ENCODE measurements around the gene TMEM147. TPM values are rescaled to one million over a fixed set of nuclear protein-coding genes. Genes with fewer than 3 reads are reported as not detected.

TMEM147 gene
- polyA plus RNA-seq, 2 of the 4 experiments (the other 2 are of a cell fraction), result 282 to 335 TPM

GRCh38 chr19:35533201-35533821 lies 12.1 kb upstream of the TMEM147 start, which contains the start of gene GAPDHS:
Gene GAPDHS (plus strand): TSS chr19:35533456. CDS start chr19:35533528, 72 bp downstream.
- ChIA-PET POLR2A (interaction anchor here (0.6 kb wide), 1 partner anchor 24 kb away, joined by 3 read pairs; no protein-coding TSS in a partner anchor), CTCF (interaction anchor here (1.1 to 2.8 kb wide), 3 partner anchors 9 to 23 kb away, joined by 3 to 24 read pairs (median 4); no protein-coding TSS in a partner anchor)
- DNase-seq (ENCODE audit: low read depth in 1 of 2, low spot score in 1 of 2) (no peak), FAIRE-seq (no peak), ATAC-seq (peak; percentile 9 to 12; a peak in 5 of 6 replicates)
- Histone ChIP-seq H3K4me3 (no peak within 1 kb of the TSS), H3K27ac (0 out of 6 replicates have a peak within 1 kb of the TSS, but pooled peaks of 1 of the 2 experiments have one; percentile 4), H3K4me2 (peak within 1 kb of the TSS; percentile 55), H3K9me3 (no peaks in the 10 kb centered on the region), H3K4me1 (peaks cover 12% of the 10 kb centered on the region)
- TF ChIP-seq JUN (IDR thresholded peaks at IDR 0.05) (0 out of 5 replicates have a peak, but pooled peaks of 1 of the 2 experiments have one; percentile 10), EHF (CRISPR knock-in tag; IDR thresholded peaks at IDR 0.05) (no peak), RFX5 (IDR thresholded peaks at IDR 0.05) (0 out of 2 replicates have a peak, but pooled peaks have one; percentile 30), SMC3 (IDR thresholded peaks at IDR 0.05) (no peak)
- WGBS (ENCODE audit: missing lambda C conversion rate), result 63% methylated on average over 39 of the region's 39 CpGs

- ATAC-seq (peak; percentile 66 to 76), FAIRE-seq (no peak), DNase-seq (ENCODE audit: low read depth in 1 of 2, low spot score in 1 of 2) (peak in 1 of 2 experiments; percentile 73)
- TF ChIP-seq KDM1A (IDR thresholded peaks at IDR 0.05; ENCODE audit: low read depth) (no peak), JUNB (IDR thresholded peaks at IDR 0.05) (no peak), MYC (IDR thresholded peaks at IDR 0.05; ENCODE audit: borderline replicate concordance, low read length) (peak; percentile 47; the same call in 1 of the 2 replicates)
- peak overlapping the region; percentile 55 for H3K4me2 ChIP-seq
- WGBS (ENCODE audit: missing lambda C conversion rate), result 37% methylated on average over 30 of the region's 30 CpGs
- POLR2A ChIA-PET, result interaction anchor here (0.6 to 1.7 kb wide), 3 partner anchors 23 to 24 kb away, joined by 3 to 9 read pairs (median 3); no protein-coding TSS in a partner anchor
- no peak overlapping the region for H3K4me3 ChIP-seq
- CTCF ChIA-PET, result interaction anchor here (1.1 to 4.6 kb wide), 7 partner anchors 10 to 39 kb away, joined by 3 to 27 read pairs (median 6); no protein-coding TSS in a partner anchor
- H3K9me3 ChIP-seq, result no peaks in the 10 kb centered on the region
- peaks cover 11% of the 10 kb centered on the region for H3K4me1 ChIP-seq
- 0 out of 6 replicates have a peak overlapping the region, but pooled peaks of 1 of the 2 experiments have one; percentile 4 for H3K27ac ChIP-seq
Measured at GRCh38 chr19:35533822-35534392, 11.5 kb upstream of the TMEM147 start.

GRCh38 chr19:35534803-35535480 lies 10.5 kb upstream of the TMEM147 start:
- WGBS (ENCODE audit: missing lambda C conversion rate), result 87% methylated on average over 9 of the region's 10 CpGs

GRCh38 chr19:35539314-35539713 lies 6.1 kb upstream of the TMEM147 start:
- POLR2A ChIA-PET, result interaction anchor here (1.3 kb wide), 1 partner anchor 29 kb away, joined by 3 read pairs; no protein-coding TSS in a partner anchor
- H3K4me3 ChIP-seq, result no peak overlapping the region
- no peaks in the 10 kb centered on the region for H3K9me3 ChIP-seq
- H3K27ac ChIP-seq, result no peak overlapping the region
- WGBS (ENCODE audit: missing lambda C conversion rate), result 82% methylated on average over 6 of the region's 6 CpGs
- TF ChIP-seq HOXB5 (CRISPR knock-in tag; IDR thresholded peaks at IDR 0.05) (no peak), MAX (IDR thresholded peaks at IDR 0.05) (no peak), ZNF302 (CRISPR knock-in tag; IDR thresholded peaks at IDR 0.05) (no peak), ESRRA (IDR thresholded peaks at IDR 0.05; ENCODE audit: borderline replicate concordance, low read length) (no peak), E2F6 (IDR thresholded peaks at IDR 0.05; ENCODE audit: borderline replicate concordance, low read depth) (no peak), USF2 (IDR thresholded peaks at IDR 0.05) (no peak), HES2 (IDR thresholded peaks at IDR 0.05) (no peak), FOXS1 (CRISPR knock-in tag; IDR thresholded peaks at IDR 0.05) (no peak), SREBF2 (IDR thresholded peaks at IDR 0.05) (no peak), EP300 (IDR thresholded peaks at IDR 0.05) (no peak), FOSL2 (IDR thresholded peaks at IDR 0.05) (no peak), FOSL2 (CRISPR knock-in tag; IDR thresholded peaks at IDR 0.05) (no peak), BCL3 (IDR thresholded peaks at IDR 0.05) (no peak)
- CTCF ChIA-PET, result interaction anchor here (1.5 to 4.6 kb wide), 4 partner anchors 10 to 187 kb away, joined by 4 to 31 read pairs (median 7); no protein-coding TSS in a partner anchor
- DNase-seq (ENCODE audit: low read depth in 1 of 2, low spot score in 1 of 2) (no peak), FAIRE-seq (no peak), ATAC-seq (no peak)
- no peak overlapping the region for H3K4me2 ChIP-seq
- H3K4me1 ChIP-seq, result peaks cover 5% of the 10 kb centered on the region

More at GRCh38 chr19:35534803-35535480, 10.5 kb upstream of the TMEM147 start:
- ATAC-seq (peak; percentile 10 to 20; a peak in 4 of 6 replicates), DNase-seq (ENCODE audit: low read depth in 1 of 2, low spot score in 1 of 2) (no peak), FAIRE-seq (no peak)
- Histone ChIP-seq H3K27ac (no peak overlapping the region), H3K4me1 (peaks cover 11% of the 10 kb centered on the region), H3K4me3 (no peak overlapping the region), H3K9me3 (no peaks in the 10 kb centered on the region), H3K4me2 (no peak overlapping the region)
- ChIA-PET CTCF (interaction anchor here (0.6 to 4.6 kb wide), 10 partner anchors 9 to 562 kb away, joined by 3 to 27 read pairs (median 6); no protein-coding TSS in a partner anchor), POLR2A (interaction anchor here (1.2 to 1.7 kb wide), 2 partner anchors 23 to 24 kb away, joined by 3 to 9 read pairs; no protein-coding TSS in a partner anchor)
- no peak for TF ChIP-seq GATA3 (IDR thresholded peaks at IDR 0.05; ENCODE audit: borderline replicate concordance)
- TF ChIP-seq NPAS2 (CRISPR knock-in tag; IDR thresholded peaks at IDR 0.05; ENCODE audit: borderline replicate concordance), result no peak
- TF ChIP-seq TFCP2L1 (CRISPR knock-in tag; IDR thresholded peaks at IDR 0.05), result no peak
- no peak for TF ChIP-seq HOXA7 (CRISPR knock-in tag; IDR thresholded peaks at IDR 0.05)
